Right ventricle myocardium inferior (tissue), 1 donor: ENCODE measurements around the gene P4HA3. TPM values are rescaled to one million over a fixed set of nuclear protein-coding genes. Genes with fewer than 3 reads are reported as not detected.

Experiments
- ATAC-seq: fragments of 200-7000 bp; cut with Tn5 transposase; one replicate; pipeline ENCODE4 v1.9.1; 2020; ENCODE audit warnings: mild to moderate bottlenecking, moderate library complexity
- DNase-seq: peaks from one replicate; pipeline ENCODE4 v3.0.0; 2021; ENCODE audit errors: missing footprints
- intact Hi-C: fragments of 100-400 bp; cut with DNase I; formaldehyde crosslinking; loops from one replicate; pipeline ENCODE4 v1.11.0; 2022
- total RNA-seq: library from RNA; stranded (reverse); fragmentation: NEBNext Ultra II Directional; extraction: Animal tissue kit (Norgen Biotek cat#: 25700); gene quantifications from one replicate; pipeline ENCODE4 v1.2.1, GENCODE V29; 2021
- donor health status: DM: no; HTN: yes; CAD: no; lungs with severe emphysema.

The P4HA3 gene
- total RNA-seq, 1 donor from 2014 or later = not detected

- ATAC-seq = no peak
- intact Hi-C loops = no loop called here
Observed at GRCh38 chr11:74278103-74278502, 33.3 kb downstream of the P4HA3 start.

GRCh38 chr11:74276581-74276980, 34.9 kb downstream of the P4HA3 start:
- DNase-seq (no peak), ATAC-seq (no peak)
- intact Hi-C loops = no loop called here

More at GRCh38 chr11:74278103-74278502, 33.3 kb downstream of the P4HA3 start:
- no peak for DNase-seq

GRCh38 chr11:74272276-74272675, 39.2 kb downstream of the P4HA3 start:
- ATAC-seq = no peak
- intact Hi-C loops = no loop called here
- DNase-seq = no peak

GRCh38 chr11:74269161-74269811, 42.2 kb downstream of the P4HA3 start:
- ATAC-seq (no peak), DNase-seq (no peak)
- intact Hi-C loops = no loop called here

GRCh38 chr11:74268456-74268855, 43.0 kb downstream of the P4HA3 start:
- no peak for ATAC-seq
- intact Hi-C loops = no loop called here
- no peak for DNase-seq

- ATAC-seq (no peak), DNase-seq (no peak)
- intact Hi-C loops = no loop called here
Observed at GRCh38 chr11:74267014-74267413, 44.4 kb downstream of the P4HA3 start.

GRCh38 chr11:74265256-74265655, 46.2 kb downstream of the P4HA3 start:
- intact Hi-C loops = no loop called here
- DNase-seq (no peak), ATAC-seq (no peak)

- DNase-seq (no peak), ATAC-seq (no peak)
- intact Hi-C loops = no loop called here
Observed at GRCh38 chr11:74262725-74263124, 48.7 kb downstream of the P4HA3 start.

GRCh38 chr11:74257959-74258553, 53.4 kb downstream of the P4HA3 start:
- ATAC-seq (peak; percentile 74), DNase-seq (no peak)
- intact Hi-C loops = loop anchor here (10.0 kb wide), 1 partner anchor 307 kb away; no protein-coding TSS in a partner anchor

GRCh38 chr11:74256378-74257133, 54.9 kb downstream of the P4HA3 start:
- DNase-seq = no peak
- intact Hi-C loops = loop anchor here (10.0 kb wide), 1 partner anchor 308 kb away; no protein-coding TSS in a partner anchor
- no peak for ATAC-seq

- intact Hi-C loops = loop anchor here (1.0 to 10.0 kb wide), 3 partner anchors 65 to 309 kb away; no protein-coding TSS in a partner anchor
- ATAC-seq (peak; percentile 50), DNase-seq (no peak)
Observed at GRCh38 chr11:74255741-74256375, 55.6 kb downstream of the P4HA3 start.

- intact Hi-C loops = loop anchor here (10.0 kb wide), 1 partner anchor 311 kb away; no protein-coding TSS in a partner anchor
- no peak for DNase-seq
- ATAC-seq = no peak
Observed at GRCh38 chr11:74253361-74253760, 58.1 kb downstream of the P4HA3 start.

- no peak for DNase-seq
- intact Hi-C loops = no loop called here
Observed at GRCh38 chr11:74249496-74249895, 61.9 kb downstream of the P4HA3 start.

GRCh38 chr11:74248469-74248868, 63.0 kb downstream of the P4HA3 start:
- intact Hi-C loops = no loop called here
- ATAC-seq (no peak), DNase-seq (no peak)

More at GRCh38 chr11:74249496-74249895, 61.9 kb downstream of the P4HA3 start:
- ATAC-seq = no peak

GRCh38 chr11:74238243-74238642, 73.2 kb downstream of the P4HA3 start:
- no peak for DNase-seq
- intact Hi-C loops = no loop called here
- no peak for ATAC-seq

GRCh38 chr11:74237541-74237940, 73.9 kb downstream of the P4HA3 start:
- intact Hi-C loops = no loop called here
- DNase-seq (no peak), ATAC-seq (no peak)

- intact Hi-C loops = no loop called here
- ATAC-seq (no peak), DNase-seq (no peak)
Observed at GRCh38 chr11:74235121-74235520, 76.3 kb downstream of the P4HA3 start.

- intact Hi-C loops = no loop called here
- DNase-seq (no peak), ATAC-seq (no peak)
Observed at GRCh38 chr11:74233683-74234082, 77.8 kb downstream of the P4HA3 start.

- DNase-seq = no peak
- intact Hi-C loops = no loop called here
- peak; percentile 56 for ATAC-seq
Observed at GRCh38 chr11:74232311-74232950, 79.0 kb downstream of the P4HA3 start.
